ENCODE results near the gene RYR2.

Gene RYR2

GRCh38 chr1:237457573-237457972, 415.6 kb downstream of the RYR2 start:
- no peak for DNase-seq
- ATAC-seq, result no peak

DNA sequence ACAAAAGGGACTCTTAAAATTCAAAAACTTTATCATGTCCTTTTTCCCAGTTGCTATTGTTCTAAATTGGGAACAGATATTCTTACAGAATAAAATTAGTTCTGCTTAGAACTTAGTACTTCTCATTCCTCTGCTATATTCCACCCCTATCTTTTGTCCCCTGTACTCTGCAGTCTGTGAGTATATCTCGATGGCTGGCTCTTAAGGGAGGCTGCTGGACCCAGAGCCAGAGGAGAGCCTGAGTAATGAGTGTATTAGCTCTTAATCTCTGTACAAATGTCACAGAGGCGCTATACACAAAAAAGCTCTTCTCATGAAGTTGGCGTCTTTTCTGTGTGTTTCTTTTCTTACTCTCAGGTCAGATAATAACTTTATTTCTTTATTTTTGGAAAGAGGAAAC, 425.3 kb downstream of the RYR2 start:
- DNase-seq (no peak), ATAC-seq (no peak)

GRCh38 chr1:237470712-237471338, 428.8 kb downstream of the RYR2 start:
- no peak for ATAC-seq
- DNase-seq, result no peak

- no peak for ATAC-seq
- DNase-seq, result no peak
These were observed 429.4 kb downstream of the RYR2 start for GRCh38 chr1:237471377-237471776.

DNA sequence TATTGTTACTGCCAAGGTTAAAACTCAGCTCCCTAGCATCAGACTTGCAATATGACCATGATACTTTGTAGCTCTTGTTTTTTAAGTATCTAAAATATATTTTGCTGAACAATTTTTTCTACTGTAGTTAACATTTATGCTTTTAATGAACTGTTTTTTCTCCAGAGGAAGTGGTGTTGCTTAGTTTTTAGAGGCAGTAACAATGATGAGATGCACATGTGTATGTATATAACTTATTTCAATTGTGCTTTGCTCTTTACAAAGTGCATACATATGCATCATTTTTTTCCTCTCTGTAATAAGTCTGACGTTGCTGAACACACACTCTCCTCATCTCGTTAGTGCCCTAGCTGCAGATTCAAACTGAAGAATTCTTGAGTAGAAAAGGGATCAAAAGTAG, 430.0 kb downstream of the RYR2 start:
- DNase-seq (no peak), ATAC-seq (no peak)

DNA sequence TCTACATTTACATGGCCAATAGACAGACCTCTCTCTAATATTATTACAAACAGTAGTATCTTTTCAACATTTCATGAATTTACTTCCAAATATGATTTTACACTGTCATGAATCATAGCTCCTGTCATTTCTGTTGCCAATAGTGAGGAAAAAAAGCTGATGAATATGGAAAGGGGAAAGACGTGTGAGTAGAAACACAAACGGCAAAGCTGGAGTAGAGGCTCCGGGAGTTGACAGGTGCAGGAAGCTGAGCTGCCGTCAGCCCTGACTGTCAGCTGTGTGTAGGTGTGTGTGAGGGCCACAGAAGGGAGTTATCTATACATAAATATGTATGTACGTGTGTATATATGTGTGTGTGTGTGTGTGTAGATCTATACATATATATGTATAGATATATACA, 431.9 kb downstream of the RYR2 start:
- ATAC-seq (no peak), DNase-seq (no peak)

GRCh38 chr1:237478082-237478481, 436.1 kb downstream of the RYR2 start:
- DNase-seq (no peak), ATAC-seq (no peak)

GRCh38 chr1:237478842-237479241, 436.9 kb downstream of the RYR2 start:
- DNase-seq (no peak), ATAC-seq (no peak)

DNA sequence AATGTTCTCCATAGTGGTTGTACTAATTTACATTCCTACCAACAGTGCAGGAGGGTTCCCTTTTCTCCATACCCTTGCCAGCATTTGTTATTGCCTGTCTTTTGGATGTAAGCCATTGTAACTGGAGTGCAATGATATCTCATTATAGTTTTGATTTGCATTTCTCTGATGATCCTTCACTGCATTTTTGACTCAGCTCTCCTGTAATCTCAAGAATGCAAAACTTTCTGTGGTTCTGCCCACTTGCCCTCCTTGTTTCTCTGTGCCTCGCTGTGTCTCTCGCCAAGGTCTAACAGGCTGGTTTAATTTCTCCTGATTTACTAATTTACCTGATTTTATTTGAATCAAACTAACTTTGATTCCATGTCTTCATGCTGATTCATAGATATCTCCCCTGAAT, 440.8 kb downstream of the RYR2 start:
- DNase-seq (no peak), ATAC-seq (no peak)

DNA sequence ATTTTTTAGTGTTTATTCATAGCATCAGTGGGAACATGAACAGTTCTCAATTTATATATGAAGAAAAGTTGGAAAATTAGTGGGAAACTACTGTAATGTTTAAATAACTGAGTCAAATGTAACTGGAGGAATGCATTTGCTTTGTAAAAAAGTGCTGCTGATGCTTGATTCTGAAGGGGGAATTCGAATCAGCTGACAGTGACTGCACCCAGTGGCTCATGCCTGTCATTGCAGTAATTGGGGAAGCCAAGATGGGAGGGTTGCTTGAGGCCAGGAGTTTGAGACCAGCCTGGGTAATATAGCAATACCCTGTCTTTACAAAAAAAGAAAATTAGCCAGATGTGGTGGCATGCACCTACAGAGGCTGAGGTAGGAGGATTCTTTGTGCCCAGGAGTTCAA, 450.4 kb downstream of the RYR2 start:
- ATAC-seq, result no peak
- DNase-seq, result no peak

DNA sequence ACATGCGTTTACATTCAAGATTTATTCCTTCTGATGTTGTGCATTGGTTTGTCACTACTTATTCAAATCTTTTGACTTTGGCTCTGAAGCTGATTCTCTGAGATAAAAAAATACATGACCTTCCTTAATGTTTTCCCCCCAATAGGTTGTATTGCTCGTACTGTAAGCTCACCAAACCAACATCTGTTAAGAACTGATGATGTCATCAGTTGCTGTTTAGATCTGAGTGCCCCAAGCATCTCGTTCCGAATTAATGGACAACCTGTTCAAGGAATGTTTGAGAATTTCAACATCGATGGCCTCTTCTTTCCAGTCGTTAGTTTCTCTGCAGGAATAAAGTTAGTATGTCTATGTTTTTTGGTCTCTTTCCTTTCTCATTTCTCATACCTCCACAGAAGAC, 458.6 kb downstream of the RYR2 start:
- ATAC-seq (no peak), DNase-seq (no peak)

DNA sequence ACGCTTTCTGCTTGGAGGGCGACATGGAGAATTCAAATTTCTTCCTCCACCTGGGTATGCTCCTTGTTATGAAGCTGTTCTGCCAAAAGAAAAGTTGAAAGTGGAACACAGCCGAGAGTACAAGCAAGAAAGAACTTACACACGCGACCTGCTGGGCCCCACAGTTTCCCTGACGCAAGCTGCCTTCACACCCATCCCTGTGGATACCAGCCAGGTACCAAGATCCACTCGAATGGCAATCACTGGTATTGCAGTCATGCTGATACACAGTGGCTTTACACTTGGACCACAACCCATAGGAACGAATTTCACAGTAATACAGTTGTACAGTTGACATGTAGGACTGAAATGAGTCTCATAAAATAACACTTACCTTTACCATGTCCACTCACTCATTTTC, 461.3 kb downstream of the RYR2 start:
- DNase-seq (no peak), ATAC-seq (no peak)

DNA sequence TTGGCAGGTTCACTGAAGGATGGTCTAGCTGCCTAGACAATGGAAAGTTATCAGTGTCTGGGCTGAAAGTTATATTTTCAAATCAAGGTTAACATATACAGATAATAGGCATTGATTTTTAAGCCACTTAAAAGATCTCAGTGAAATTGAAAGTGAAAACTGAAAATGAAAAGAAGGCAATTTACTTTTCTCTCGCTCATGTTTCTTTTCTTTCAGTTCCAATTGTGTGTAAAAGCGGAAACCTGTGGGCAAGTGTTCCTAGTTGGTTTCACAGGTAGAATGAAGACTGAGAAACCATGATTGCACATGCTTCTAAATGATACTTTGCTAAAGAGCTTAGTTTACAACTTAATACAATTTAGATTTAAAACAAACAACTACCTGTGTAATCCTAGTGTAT, 465.0 kb downstream of the RYR2 start:
- DNase-seq, result no peak
- no peak for ATAC-seq

DNA sequence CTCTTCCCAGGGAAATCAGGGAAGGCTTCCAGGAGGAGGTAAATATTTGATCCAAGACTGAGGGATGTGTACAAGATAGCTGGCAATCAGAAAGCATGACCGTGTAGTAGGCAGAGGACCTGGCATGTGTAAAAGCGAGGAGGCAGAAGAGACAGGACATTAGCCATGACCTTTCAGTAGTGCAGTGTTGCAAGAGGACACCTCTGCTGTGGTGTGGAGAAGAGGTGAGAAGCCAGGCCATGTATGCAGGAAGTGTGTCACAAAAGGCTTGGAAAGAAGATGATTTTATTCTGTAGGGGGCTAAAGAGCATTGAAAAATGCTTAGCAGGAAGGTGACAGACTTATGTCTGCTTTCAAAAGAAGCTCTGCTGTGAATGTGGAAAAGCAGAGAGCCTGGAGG, 467.8 kb downstream of the RYR2 start:
- DNase-seq (no peak), ATAC-seq (no peak)

DNA sequence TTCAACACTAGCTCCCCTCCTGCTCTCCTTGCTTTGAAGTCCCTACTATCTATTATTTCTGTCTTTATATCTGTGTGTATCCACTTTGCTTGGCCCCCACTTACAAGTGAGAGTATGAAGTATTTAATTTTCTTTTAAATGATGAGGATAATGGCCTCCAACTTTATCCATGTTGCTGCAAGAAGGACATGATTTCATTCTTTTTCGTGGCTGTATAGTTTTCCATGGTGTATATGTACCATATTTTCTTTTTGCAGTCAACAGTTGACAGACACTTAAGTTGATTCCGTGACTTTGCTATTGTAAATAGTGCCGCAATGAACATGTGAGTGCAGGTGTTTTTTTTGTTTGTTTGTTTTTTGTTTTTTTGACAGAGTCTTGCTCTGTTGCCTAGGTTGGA, 483.1 kb downstream of the RYR2 start:
- DNase-seq (no peak), ATAC-seq (no peak)

DNA sequence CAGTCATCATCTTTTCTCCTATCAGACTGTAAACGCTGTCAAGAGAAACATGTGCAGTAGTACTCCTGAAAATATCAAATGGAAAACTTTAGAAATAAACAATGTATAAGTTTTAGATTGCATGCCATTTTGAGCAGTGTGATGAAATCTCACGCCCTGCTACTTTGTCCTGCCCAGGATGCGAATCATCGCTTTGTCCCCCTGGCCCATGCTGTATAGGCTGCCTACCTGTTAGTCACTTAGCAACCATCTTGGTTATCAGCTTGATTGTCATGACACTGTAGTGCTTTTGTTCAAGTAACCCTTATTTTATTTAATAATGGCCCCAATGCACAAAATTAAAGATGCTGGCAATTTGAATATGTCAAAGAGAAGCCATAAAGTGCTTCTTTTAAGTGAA, 485.8 kb downstream of the RYR2 start:
- no peak for ATAC-seq
- no peak for DNase-seq

- DNase-seq (no peak), ATAC-seq (no peak)
These were observed 486.6 kb downstream of the RYR2 start for GRCh38 chr1:237528545-237528944.

- DNase-seq, result no peak
- ATAC-seq, result no peak
These were observed 497.1 kb downstream of the RYR2 start for GRCh38 chr1:237539055-237539454.

GRCh38 chr1:237542525-237543418, 500.8 kb downstream of the RYR2 start:
- DNase-seq (no peak), ATAC-seq (no peak)

DNA sequence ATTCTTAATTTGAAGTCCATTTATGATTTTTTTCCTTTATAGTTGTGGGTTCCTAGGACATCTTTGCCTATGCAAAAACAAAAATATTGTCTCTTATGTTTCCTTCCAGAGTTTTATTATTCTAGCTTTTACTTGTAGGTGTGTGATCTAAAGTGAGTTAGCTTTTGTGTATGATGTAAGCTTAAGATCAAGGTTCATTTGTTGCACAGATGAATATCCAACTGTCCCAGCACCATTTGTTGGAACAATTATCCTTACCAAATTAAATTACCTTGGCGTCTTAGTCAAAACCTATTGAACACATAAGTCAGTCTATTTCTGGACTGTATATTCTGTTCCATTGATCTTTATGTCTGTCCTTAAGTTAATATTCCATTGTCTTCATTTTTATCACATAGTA, 511.1 kb downstream of the RYR2 start:
- ATAC-seq, result no peak
- DNase-seq, result no peak

DNA sequence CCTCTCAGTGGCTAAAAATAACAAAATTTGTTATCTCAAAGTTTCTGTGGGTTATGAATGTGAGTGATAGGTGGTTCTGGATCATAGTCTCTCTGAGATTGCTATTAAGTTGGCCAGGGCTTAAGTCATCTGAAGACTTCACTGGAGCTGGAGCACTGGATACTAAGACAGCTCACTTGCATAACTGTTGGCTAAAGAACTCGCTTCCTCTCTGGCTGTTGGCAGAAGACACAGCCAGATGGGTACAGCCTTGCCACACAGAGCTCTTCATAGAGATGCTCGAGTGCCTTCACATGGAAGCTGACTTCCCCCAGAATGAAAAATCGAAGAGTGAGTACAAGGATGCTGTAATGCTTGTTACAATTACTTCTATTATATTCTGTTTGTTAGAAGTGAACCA, 514.9 kb downstream of the RYR2 start:
- ATAC-seq (no peak), DNase-seq (no peak)

DNA sequence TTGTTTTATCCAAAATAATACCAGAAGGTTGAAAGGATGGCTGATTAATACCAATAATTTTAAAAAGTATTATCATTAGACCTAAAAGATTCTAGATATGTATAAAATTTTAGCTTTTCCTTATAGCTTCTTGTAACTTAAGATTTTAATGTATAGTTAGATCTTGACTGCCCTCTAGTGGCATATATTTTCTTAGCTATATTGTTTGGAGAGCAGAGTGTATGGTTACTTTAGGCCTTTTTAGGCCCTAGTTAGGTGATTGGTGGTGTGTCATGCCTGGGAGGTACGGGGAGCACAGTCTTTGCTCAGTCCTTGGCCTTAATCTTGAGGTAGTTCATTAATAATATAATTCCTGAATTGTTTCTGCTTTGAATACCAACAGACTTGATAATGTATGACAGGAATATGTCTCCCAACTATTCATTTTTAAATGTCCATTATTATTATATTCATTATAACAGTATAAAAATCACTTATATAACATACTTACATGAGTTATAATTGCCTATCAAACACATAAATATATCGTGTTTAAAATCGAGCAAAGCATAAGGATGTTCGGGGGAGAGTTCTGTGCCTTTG, 520.3 kb downstream of the RYR2 start:
- ATAC-seq (no peak), DNase-seq (no peak)

DNA sequence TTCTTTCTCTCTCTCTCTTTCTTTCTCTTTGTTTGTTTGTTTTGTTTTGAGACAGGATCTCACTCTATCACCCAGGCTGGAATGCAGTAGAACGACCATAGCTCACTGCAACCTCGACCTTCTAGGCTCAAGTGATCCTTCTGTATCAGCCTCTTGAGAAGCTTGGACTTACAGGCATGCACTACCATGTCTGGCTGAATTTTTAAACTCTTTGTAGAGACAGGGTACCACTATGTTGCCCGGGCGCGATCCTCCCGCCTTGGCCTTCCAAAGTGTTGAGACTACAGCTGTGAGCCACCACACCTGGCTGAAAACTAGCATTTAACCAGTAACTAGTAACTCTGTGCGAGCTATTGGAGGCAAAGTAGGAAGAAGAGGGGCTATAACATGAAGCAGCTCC, 523.3 kb downstream of the RYR2 start:
- no peak for DNase-seq
- no peak for ATAC-seq

DNA sequence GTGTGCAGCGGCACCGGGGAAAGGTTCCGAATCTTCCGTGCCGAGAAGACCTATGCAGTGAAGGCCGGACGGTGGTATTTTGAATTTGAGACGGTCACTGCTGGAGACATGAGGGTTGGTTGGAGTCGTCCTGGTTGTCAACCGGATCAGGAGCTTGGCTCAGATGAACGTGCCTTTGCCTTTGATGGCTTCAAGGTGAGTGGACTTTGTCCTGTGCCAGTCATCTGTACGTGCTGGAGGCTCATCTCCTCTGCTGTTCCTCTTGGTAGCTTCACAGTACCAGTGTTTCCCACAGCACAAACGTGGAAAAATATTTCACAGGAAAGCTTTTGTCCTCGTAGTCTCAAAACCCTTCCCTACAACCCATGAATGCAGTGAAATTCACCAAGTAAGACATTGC, 524.6 kb downstream of the RYR2 start:
- ATAC-seq (no peak), DNase-seq (no peak)
